A549 (cell line): Measurements from ENCODE around the gene RIT1. TPM values are rescaled to one million over a fixed set of nuclear protein-coding genes. Genes with fewer than 3 reads are reported as not detected.
"Not testable (repeated sequence)": the region's sequence is repeated elsewhere in the genome, so short reads cannot be mapped to it uniquely, and the experiment has no call there.

Source experiments
- ATAC-seq, 2 experiments: fragments of 200-7000 bp in 1 of 2; fragments of >200 bp in 1 of 2; cut with Nextera tagmentation in 1 of 2; cut with Tn5 transposase in 1 of 2; 3 replicates each; pipeline versions ENCODE4 v1.8.0 to v1.9.1; 2018 to 2020; ENCODE audit warnings: mild to moderate bottlenecking in 1 of 2, moderate library complexity in 1 of 2
- CTCF ChIA-PET: fragments of 300-600 bp; sonication (Branson Sonifier 250); formaldehyde crosslinking; extraction: SDS; loops from one replicate; lab custom pipeline; 2021; ENCODE audit warnings: antibody characterized with exemption, inconsistent platforms; lab: Yijun Ruan, JAX
- POLR2A ChIA-PET: fragments of 350-600 bp; formaldehyde crosslinking; extraction: SDS; loops from one replicate; lab custom pipeline; 2021; ENCODE audit warnings: antibody characterized with exemption, inconsistent platforms; lab: Yijun Ruan, JAX
- DNase-seq, 2 experiments: peaks; one replicate each; pipeline versions ENCODE4 v3.0.0 to v3.0.0-alpha.2; 2011 to 2016; ENCODE audit warnings: low read depth in 1 of 2, low spot score in 1 of 2
- FAIRE-seq: peaks from 2 replicates; lab custom pipeline; 2011; peaks lifted over from hg19 to GRCh38; lab: Jason Lieb, UNC
- H3K27ac ChIP-seq, 2 experiments: fragments of >200 bp; sonication (Bioruptor Twin); formaldehyde crosslinking; 3 replicates each; pipeline ENCODE4 v1.5.1; 2016 to 2017
- H3K4me1 ChIP-seq: fragments of >200 bp; sonication (Bioruptor Twin); formaldehyde crosslinking; 3 replicates; pipeline ENCODE4 v1.6.1; 2016
- H3K4me2 ChIP-seq: fragments of >200 bp; sonication (Bioruptor Twin); formaldehyde crosslinking; 3 replicates; pipeline ENCODE4 v1.6.1; 2016
- H3K4me3 ChIP-seq: fragments of >200 bp; sonication (Bioruptor Twin); formaldehyde crosslinking; 3 replicates; pipeline ENCODE4 v1.5.1; 2016
- H3K9me3 ChIP-seq: fragments of >200 bp; sonication (Bioruptor Twin); formaldehyde crosslinking; 3 replicates; pipeline ENCODE4 v1.6.1; 2016
- ATOH8 ChIP-seq: fragments of 250-450 bp; sonication (Bioruptor Pico); IDR thresholded peaks from 2 replicates; pipeline ENCODE4 v1.5.0; 2020; ENCODE audit warnings: low read depth, mild to moderate bottlenecking, moderate library complexity
- BCL3 ChIP-seq: fragments of >200 bp; sonication (Bioruptor Twin); formaldehyde crosslinking; IDR thresholded peaks from 3 replicates; pipeline ENCODE4 v1.6.1; 2016
- CEBPB ChIP-seq, 2 experiments: fragments of >200 bp in 1 of 2; sonication (Bioruptor Twin) in 1 of 2; formaldehyde crosslinking in 1 of 2; IDR thresholded peaks; 2 replicates each; pipeline ENCODE4 v1.6.1; 2012 to 2016
- FOSB ChIP-seq: fragments of 250-450 bp; sonication (Bioruptor Pico); IDR thresholded peaks from 2 replicates; pipeline ENCODE4 v1.5.0; 2020; ENCODE audit warnings: mild to moderate bottlenecking, moderate library complexity
- FOSL2 ChIP-seq, 2 experiments: fragments of 450-650 bp in 1 of 2; fragments of >200 bp in 1 of 2; sonication (Bioruptor Twin) in 1 of 2; formaldehyde crosslinking; IDR thresholded peaks; 2 replicates each; pipeline versions ENCODE4 v1.5.0 to v1.6.1; 2016 to 2020; ENCODE audit warnings: mild to moderate bottlenecking in 1 of 2, moderate library complexity in 1 of 2
- GATA3 ChIP-seq: IDR thresholded peaks from 2 replicates; pipeline ENCODE4 v1.6.1; 2012; ENCODE audit warnings: borderline replicate concordance
- HDAC2 ChIP-seq: fragments of 200-600 bp; sonication (generic); IDR thresholded peaks from 2 replicates; pipeline ENCODE4 v1.6.1; 2016
- HOXA7 ChIP-seq: fragments of 250-450 bp; sonication (Bioruptor Pico); IDR thresholded peaks from 2 replicates; pipeline ENCODE4 v1.5.0; 2020; ENCODE audit warnings: mild to moderate bottlenecking, moderate library complexity
- HOXB5 ChIP-seq: fragments of 250-450 bp; sonication (Bioruptor Pico); IDR thresholded peaks from 2 replicates; pipeline ENCODE4 v1.5.0; 2020; ENCODE audit warnings: mild to moderate bottlenecking, moderate library complexity
- JUN ChIP-seq, 2 experiments: fragments of >200 bp; sonication (Bioruptor Twin); formaldehyde crosslinking; IDR thresholded peaks; 2 replicates in 1 of 2; 3 replicates in 1 of 2; pipeline ENCODE4 v1.6.1; 2016 to 2017
- MAFK ChIP-seq: fragments of 450-650 bp; IDR thresholded peaks from 2 replicates; pipeline ENCODE4 v1.6.1; 2014; ENCODE audit not compliant: partially characterized antibody
- MAX ChIP-seq: IDR thresholded peaks from 2 replicates; pipeline ENCODE4 v1.6.1; 2012
- MYC ChIP-seq: IDR thresholded peaks from 2 replicates; pipeline ENCODE4 v1.6.1; 2012; ENCODE audit warnings: mild to moderate bottlenecking, inconsistent platforms, low read length, improper control_type of control experiment, borderline replicate concordance
- NFE2L2 ChIP-seq: fragments of 150-350 bp; conservative IDR thresholded peaks from 2 replicates; pipeline ENCODE4 v1.6.1; 2014; ENCODE audit warnings: low read length
- NPAS2 ChIP-seq: fragments of 250-450 bp; sonication (Bioruptor Pico); IDR thresholded peaks from 2 replicates; pipeline ENCODE4 v1.8.0; 2022; ENCODE audit warnings: mild to moderate bottlenecking, moderate library complexity, borderline replicate concordance
- POLR2A ChIP-seq: IDR thresholded peaks from 2 replicates; pipeline ENCODE4 v1.6.1; 2012; ENCODE audit warnings: mild to moderate bottlenecking, low read length
- RNF2 ChIP-seq: fragments of 200-600 bp; sonication (generic); IDR thresholded peaks from 2 replicates; pipeline ENCODE4 v1.6.1; 2016; ENCODE audit warnings: low read depth, mild to moderate bottlenecking, antibody characterized with exemption, moderate library complexity, borderline replicate concordance
- USF2 ChIP-seq: fragments of 450-650 bp; IDR thresholded peaks from 2 replicates; pipeline ENCODE4 v1.6.1; 2014; ENCODE audit warnings: antibody characterized with exemption
- ZSCAN20 ChIP-seq: fragments of 250-450 bp; sonication (Bioruptor Pico); IDR thresholded peaks from 2 replicates; pipeline ENCODE4 v1.8.0; 2022; ENCODE audit warnings: mild to moderate bottlenecking, moderate library complexity
- WGBS: methylation state at CpG from one replicate; pipeline ENCODE4 v1.1.6; 2017; ENCODE audit errors: missing lambda C conversion rate; 5-methylcytosine and 5-hydroxymethylcytosine counted together
- polyA plus RNA-seq, 4 experiments: library from polyadenylated mRNA; depleted of rRNA in 3 of 4; stranded (reverse); fragments of >200 nt; fragmentation: RNase III in 1 of 4; extraction: RNeasy Plus Mini Kit Qiagen cat#74134 plus additional on column Dnase treatment in 1 of 4; gene quantifications; 2 replicates in 3 of 4; 3 replicates in 1 of 4; pipeline ENCODE4 v1.2.3, GENCODE V29; 2011 to 2017

Gene RIT1
- polyA plus RNA-seq, 2 of the 4 experiments (the other 2 are of a cell fraction): 23.6 to 51.9 TPM

GRCh38 chr1:155897746-155898145 lies 13.4 kb downstream of the RIT1 start:
- no peak for FAIRE-seq
- CTCF ChIA-PET: interaction anchor here (0.6 to 1.8 kb wide), 6 partner anchors 13 to 169 kb away, joined by 3 to 8 read pairs (median 4); no protein-coding TSS in a partner anchor
- H3K27ac ChIP-seq: no peak overlapping the region
- 98% methylated on average over 1 of the region's 1 CpG for WGBS
- H3K4me3 ChIP-seq: no peak overlapping the region
- no peak overlapping the region for H3K4me2 ChIP-seq
- no peak for TF ChIP-seq ATOH8 (CRISPR knock-in tag)
- no peak for TF ChIP-seq RNF2
- TF ChIP-seq FOSB (CRISPR knock-in tag): no peak
- no peak for TF ChIP-seq ZSCAN20 (CRISPR knock-in tag)
- H3K4me1 ChIP-seq: peaks cover 18% of the 10 kb centered on the region
- H3K9me3 ChIP-seq: no peaks in the 10 kb centered on the region
- no peak for DNase-seq
- no peak for ATAC-seq
- POLR2A ChIA-PET: interaction anchor here (0.5 kb wide), 1 partner anchor 648 kb away, joined by 3 read pairs; no protein-coding TSS in a partner anchor

- DNase-seq: not testable (repeated sequence)
Observed at GRCh38 chr1:155896476-155896875, 14.7 kb downstream of the RIT1 start.

GRCh38 chr1:155895617-155896016 lies 15.5 kb downstream of the RIT1 start:
- ChIA-PET CTCF (interaction anchor here (0.8 to 1.2 kb wide), 2 partner anchors 16 to 42 kb away, joined by 3 read pairs; no protein-coding TSS in a partner anchor), POLR2A (interaction anchor here (0.6 kb wide), 1 partner anchor 23 kb away, joined by 5 read pairs; no protein-coding TSS in a partner anchor)
- H3K4me3 ChIP-seq, H3K27ac ChIP-seq, FAIRE-seq, H3K4me2 ChIP-seq, ATAC-seq, H3K9me3 ChIP-seq, DNase-seq: not testable (repeated sequence)
- 92% methylated on average over 6 of the region's 6 CpGs for WGBS
- H3K4me1 ChIP-seq: peaks cover 24% of the 10 kb centered on the region

More at GRCh38 chr1:155896476-155896875, 14.7 kb downstream of the RIT1 start:
- H3K4me1 ChIP-seq: peaks cover 24% of the 10 kb centered on the region
- ATAC-seq, H3K4me2 ChIP-seq, H3K9me3 ChIP-seq, H3K4me3 ChIP-seq, FAIRE-seq, H3K27ac ChIP-seq, POLR2A ChIA-PET: not testable (repeated sequence)
- 91% methylated on average over 8 of the region's 8 CpGs for WGBS
- CTCF ChIA-PET: interaction anchor here (0.9 kb wide), 1 partner anchor 24 kb away, joined by 3 read pairs; no protein-coding TSS in a partner anchor

GRCh38 chr1:155893389-155894142 lies 17.6 kb downstream of the RIT1 start:
- DNase-seq: peak; percentile 70 to 75
- ChIA-PET POLR2A (interaction anchor here (0.7 to 1.2 kb wide), 3 partner anchors 10 to 41 kb away, joined by 3 to 5 read pairs (median 4); partner anchors contain the start of gene KHDC4), CTCF (interaction anchor here (1.2 to 1.4 kb wide), 2 partner anchors 19 to 95 kb away, joined by 3 read pairs; no protein-coding TSS in a partner anchor)
- FAIRE-seq: peak; percentile 43
- TF ChIP-seq JUN (IDR thresholded peaks at IDR 0.05) (peak in 1 of 2 experiments; percentile 31; a peak in 1 of 5 replicates), BCL3 (0 out of 3 replicates have a peak, but pooled peaks have one; percentile 25), NFE2L2 (no peak), MAFK (peak; percentile 4), USF2 (peak; percentile 90), FOSL2 (IDR thresholded peaks at IDR 0.05) (no peak), FOSL2 (CRISPR knock-in tag; IDR thresholded peaks at IDR 0.05) (0 out of 2 replicates have a peak, but pooled peaks have one; percentile 21), POLR2A (no peak), RNF2 (no peak), GATA3 (peak; percentile 15; the same call in 1 of the 2 replicates), MAX (peak; percentile 45; the same call in 1 of the 2 replicates), CEBPB (IDR thresholded peaks at IDR 0.05) (peak; percentile 50 to 89; a peak in 3 of 4 replicates), HDAC2 (no peak), HOXB5 (CRISPR knock-in tag) (no peak), HOXA7 (CRISPR knock-in tag) (no peak), MYC (no peak), NPAS2 (CRISPR knock-in tag) (no peak)
- Histone ChIP-seq H3K9me3 (no peaks in the 10 kb centered on the region), H3K4me1 (peaks cover 36% of the 10 kb centered on the region), H3K4me3 (no peak overlapping the region), H3K27ac (peak overlapping the region; percentile 69 to 85), H3K4me2 (peak overlapping the region; percentile 63)
- WGBS: 31% methylated on average over 10 of the region's 10 CpGs
- ATAC-seq: peak; percentile 73 to 90
